ENCODE results near the gene CCDC80.

CCDC80 gene

GRCh38 chr3:112587336-112587735 lies 53.6 kb downstream of the CCDC80 start:
- no peak for TF ChIP-seq TCF12 (IDR thresholded peaks at IDR 0.05; ENCODE audit: low read depth)
- no peak for TF ChIP-seq RAD21 (IDR thresholded peaks at IDR 0.05; ENCODE audit: low read depth)
- TF ChIP-seq ZBTB7A (IDR thresholded peaks at IDR 0.05; ENCODE audit: low read depth), result no peak
- no peak for TF ChIP-seq EP300 (IDR thresholded peaks at IDR 0.05; ENCODE audit: borderline replicate concordance)
- no peak for TF ChIP-seq EGR1 (IDR thresholded peaks at IDR 0.05)
- no peak for TF ChIP-seq CEBPB (IDR thresholded peaks at IDR 0.05)
- no peak for TF ChIP-seq NFIC (IDR thresholded peaks at IDR 0.05)
- no peak for TF ChIP-seq CREB1 (IDR thresholded peaks at IDR 0.05; ENCODE audit: low read depth)
- TF ChIP-seq TAF1 (IDR thresholded peaks at IDR 0.05; ENCODE audit: low read depth), result no peak
- TF ChIP-seq TEAD4 (IDR thresholded peaks at IDR 0.05), result no peak
- no peak for TF ChIP-seq FOXM1 (IDR thresholded peaks at IDR 0.05; ENCODE audit: borderline replicate concordance, low read depth)
- TF ChIP-seq, protein P1, sequence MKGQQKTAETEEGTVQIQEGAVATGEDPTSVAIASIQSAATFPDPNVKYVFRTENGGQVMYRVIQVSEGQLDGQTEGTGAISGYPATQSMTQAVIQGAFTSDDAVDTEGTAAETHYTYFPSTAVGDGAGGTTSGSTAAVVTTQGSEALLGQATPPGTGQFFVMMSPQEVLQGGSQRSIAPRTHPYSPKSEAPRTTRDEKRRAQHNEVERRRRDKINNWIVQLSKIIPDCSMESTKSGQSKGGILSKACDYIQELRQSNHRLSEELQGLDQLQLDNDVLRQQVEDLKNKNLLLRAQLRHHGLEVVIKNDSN (IDR thresholded peaks at IDR 0.05), result no peak
- TF ChIP-seq, protein P2, sequence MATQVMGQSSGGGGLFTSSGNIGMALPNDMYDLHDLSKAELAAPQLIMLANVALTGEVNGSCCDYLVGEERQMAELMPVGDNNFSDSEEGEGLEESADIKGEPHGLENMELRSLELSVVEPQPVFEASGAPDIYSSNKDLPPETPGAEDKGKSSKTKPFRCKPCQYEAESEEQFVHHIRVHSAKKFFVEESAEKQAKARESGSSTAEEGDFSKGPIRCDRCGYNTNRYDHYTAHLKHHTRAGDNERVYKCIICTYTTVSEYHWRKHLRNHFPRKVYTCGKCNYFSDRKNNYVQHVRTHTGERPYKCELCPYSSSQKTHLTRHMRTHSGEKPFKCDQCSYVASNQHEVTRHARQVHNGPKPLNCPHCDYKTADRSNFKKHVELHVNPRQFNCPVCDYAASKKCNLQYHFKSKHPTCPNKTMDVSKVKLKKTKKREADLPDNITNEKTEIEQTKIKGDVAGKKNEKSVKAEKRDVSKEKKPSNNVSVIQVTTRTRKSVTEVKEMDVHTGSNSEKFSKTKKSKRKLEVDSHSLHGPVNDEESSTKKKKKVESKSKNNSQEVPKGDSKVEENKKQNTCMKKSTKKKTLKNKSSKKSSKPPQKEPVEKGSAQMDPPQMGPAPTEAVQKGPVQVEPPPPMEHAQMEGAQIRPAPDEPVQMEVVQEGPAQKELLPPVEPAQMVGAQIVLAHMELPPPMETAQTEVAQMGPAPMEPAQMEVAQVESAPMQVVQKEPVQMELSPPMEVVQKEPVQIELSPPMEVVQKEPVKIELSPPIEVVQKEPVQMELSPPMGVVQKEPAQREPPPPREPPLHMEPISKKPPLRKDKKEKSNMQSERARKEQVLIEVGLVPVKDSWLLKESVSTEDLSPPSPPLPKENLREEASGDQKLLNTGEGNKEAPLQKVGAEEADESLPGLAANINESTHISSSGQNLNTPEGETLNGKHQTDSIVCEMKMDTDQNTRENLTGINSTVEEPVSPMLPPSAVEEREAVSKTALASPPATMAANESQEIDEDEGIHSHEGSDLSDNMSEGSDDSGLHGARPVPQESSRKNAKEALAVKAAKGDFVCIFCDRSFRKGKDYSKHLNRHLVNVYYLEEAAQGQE (IDR thresholded peaks at IDR 0.05; ENCODE audit: low read depth), result no peak
- TF ChIP-seq, protein P3, sequence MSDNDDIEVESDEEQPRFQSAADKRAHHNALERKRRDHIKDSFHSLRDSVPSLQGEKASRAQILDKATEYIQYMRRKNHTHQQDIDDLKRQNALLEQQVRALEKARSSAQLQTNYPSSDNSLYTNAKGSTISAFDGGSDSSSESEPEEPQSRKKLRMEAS (IDR thresholded peaks at IDR 0.05), result no peak
- TF ChIP-seq YY1 (IDR thresholded peaks at IDR 0.05; ENCODE audit: low read depth), result no peak

- TF ChIP-seq RAD21 (IDR thresholded peaks at IDR 0.05; ENCODE audit: low read depth), result no peak
- no peak for TF ChIP-seq TCF12 (IDR thresholded peaks at IDR 0.05; ENCODE audit: low read depth)
- no peak for TF ChIP-seq CREB1 (IDR thresholded peaks at IDR 0.05; ENCODE audit: low read depth)
- no peak for TF ChIP-seq CEBPB (IDR thresholded peaks at IDR 0.05)
- no peak for TF ChIP-seq NFIC (IDR thresholded peaks at IDR 0.05)
- no peak for TF ChIP-seq EP300 (IDR thresholded peaks at IDR 0.05; ENCODE audit: borderline replicate concordance)
- no peak for TF ChIP-seq TAF1 (IDR thresholded peaks at IDR 0.05; ENCODE audit: low read depth)
- TF ChIP-seq EGR1 (IDR thresholded peaks at IDR 0.05), result no peak
- TF ChIP-seq YY1 (IDR thresholded peaks at IDR 0.05; ENCODE audit: low read depth), result no peak
- no peak for TF ChIP-seq FOXM1 (IDR thresholded peaks at IDR 0.05; ENCODE audit: borderline replicate concordance, low read depth)
- TF ChIP-seq, protein P3 (IDR thresholded peaks at IDR 0.05), result no peak
- no peak for TF ChIP-seq TEAD4 (IDR thresholded peaks at IDR 0.05)
Measured at GRCh38 chr3:112585782-112586181, 55.2 kb downstream of the CCDC80 start.

DNA sequence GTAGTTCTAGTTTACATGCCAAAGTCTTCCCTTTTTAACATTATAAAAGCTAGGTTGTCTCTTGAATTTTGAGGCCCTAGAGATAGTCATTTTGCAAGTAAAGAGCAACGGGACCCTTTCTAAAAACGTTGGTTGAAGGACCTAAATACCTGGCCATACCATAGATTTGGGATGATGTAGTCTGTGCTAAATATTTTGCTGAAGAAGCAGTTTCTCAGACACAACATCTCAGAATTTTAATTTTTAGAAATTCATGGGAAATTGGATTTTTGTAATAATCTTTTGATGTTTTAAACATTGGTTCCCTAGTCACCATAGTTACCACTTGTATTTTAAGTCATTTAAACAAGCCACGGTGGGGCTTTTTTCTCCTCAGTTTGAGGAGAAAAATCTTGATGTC lies 57.8 kb downstream of the CCDC80 start:
- TF ChIP-seq EP300 (IDR thresholded peaks at IDR 0.05; ENCODE audit: borderline replicate concordance), result no peak
- TF ChIP-seq FOXM1 (IDR thresholded peaks at IDR 0.05; ENCODE audit: borderline replicate concordance, low read depth), result no peak
- TF ChIP-seq, protein P2 (IDR thresholded peaks at IDR 0.05; ENCODE audit: low read depth), result no peak
- no peak for TF ChIP-seq TCF12 (IDR thresholded peaks at IDR 0.05; ENCODE audit: low read depth)
- TF ChIP-seq CREB1 (IDR thresholded peaks at IDR 0.05; ENCODE audit: low read depth), result no peak
- TF ChIP-seq TAF1 (IDR thresholded peaks at IDR 0.05; ENCODE audit: low read depth), result no peak
- TF ChIP-seq TEAD4 (IDR thresholded peaks at IDR 0.05), result no peak
- TF ChIP-seq YY1 (IDR thresholded peaks at IDR 0.05; ENCODE audit: low read depth), result no peak
- TF ChIP-seq CEBPB (IDR thresholded peaks at IDR 0.05), result no peak
- no peak for TF ChIP-seq RAD21 (IDR thresholded peaks at IDR 0.05; ENCODE audit: low read depth)
- TF ChIP-seq ZBTB7A (IDR thresholded peaks at IDR 0.05; ENCODE audit: low read depth), result no peak
- no peak for TF ChIP-seq NFIC (IDR thresholded peaks at IDR 0.05)
- TF ChIP-seq, protein P3 (IDR thresholded peaks at IDR 0.05), result no peak
- TF ChIP-seq, protein P1 (IDR thresholded peaks at IDR 0.05), result no peak
- TF ChIP-seq EGR1 (IDR thresholded peaks at IDR 0.05), result no peak

DNA sequence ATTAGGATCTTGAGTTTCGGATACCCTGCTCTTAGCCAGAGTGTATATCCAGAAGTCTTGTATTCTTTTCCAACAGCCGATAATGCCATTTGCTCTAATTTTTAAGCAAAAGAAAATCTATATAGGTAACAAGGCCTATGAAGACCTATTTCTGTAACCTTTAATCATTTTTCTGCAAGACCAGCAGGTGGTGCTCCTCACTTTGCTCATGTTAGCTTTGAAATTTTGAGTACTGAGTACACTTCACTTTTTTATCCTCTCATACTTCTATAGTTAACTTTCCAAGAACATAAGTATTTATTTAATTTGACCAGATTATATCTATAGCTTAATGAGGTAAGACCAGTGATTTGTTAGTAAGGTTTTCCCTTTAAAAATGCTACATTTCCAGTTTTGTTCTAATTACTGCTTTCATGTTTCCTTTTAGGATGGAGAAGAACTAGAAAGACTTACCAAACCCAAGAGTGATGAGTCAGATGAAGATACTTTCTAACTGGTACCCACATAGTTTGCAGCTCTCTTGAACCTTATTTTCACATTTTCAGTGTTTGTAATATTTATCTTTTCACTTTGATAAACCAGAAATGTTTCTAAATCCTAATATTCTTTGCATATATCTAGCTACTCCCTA lies 58.6 kb downstream of the CCDC80 start:
- TF ChIP-seq FOXM1 (IDR thresholded peaks at IDR 0.05; ENCODE audit: borderline replicate concordance, low read depth) (no peak), RAD21 (IDR thresholded peaks at IDR 0.05; ENCODE audit: low read depth) (peak; percentile 77), NFIC (IDR thresholded peaks at IDR 0.05) (no peak)

DNA sequence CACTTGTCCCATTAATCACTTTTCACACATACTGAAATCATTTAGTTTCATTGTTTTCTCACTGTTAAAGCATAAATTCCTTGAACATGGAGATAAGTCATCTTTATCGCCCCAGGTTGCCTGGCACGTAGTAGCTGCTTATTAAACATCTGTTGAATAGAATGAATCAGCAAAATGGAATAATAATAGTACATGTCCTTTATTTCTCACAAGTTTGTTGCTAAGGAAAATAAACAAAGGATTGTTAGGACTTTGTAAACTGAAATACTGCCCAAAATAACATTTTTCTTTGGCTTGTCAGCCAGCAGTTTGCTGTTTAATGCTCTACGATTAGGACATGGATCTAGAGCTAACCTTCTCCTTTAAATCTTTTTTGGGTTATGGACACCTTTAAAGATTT lies 61.2 kb downstream of the CCDC80 start:
- TF ChIP-seq CEBPB (IDR thresholded peaks at IDR 0.05) (no peak), CREB1 (IDR thresholded peaks at IDR 0.05; ENCODE audit: low read depth) (no peak), FOXM1 (IDR thresholded peaks at IDR 0.05; ENCODE audit: borderline replicate concordance, low read depth) (no peak), EP300 (IDR thresholded peaks at IDR 0.05; ENCODE audit: borderline replicate concordance) (no peak), EGR1 (IDR thresholded peaks at IDR 0.05) (no peak), ZBTB7A (IDR thresholded peaks at IDR 0.05; ENCODE audit: low read depth) (no peak), YY1 (IDR thresholded peaks at IDR 0.05; ENCODE audit: low read depth) (no peak), TEAD4 (IDR thresholded peaks at IDR 0.05) (no peak), TAF1 (IDR thresholded peaks at IDR 0.05; ENCODE audit: low read depth) (no peak), NFIC (IDR thresholded peaks at IDR 0.05) (no peak)
- TF ChIP-seq, protein P2 (IDR thresholded peaks at IDR 0.05; ENCODE audit: low read depth), result no peak
- TF ChIP-seq, protein P1 (IDR thresholded peaks at IDR 0.05), result no peak
- TF ChIP-seq, protein P3 (IDR thresholded peaks at IDR 0.05), result no peak
